Measurements from ENCODE around the gene CLMP.

Gene CLMP

GRCh38 chr11:123181767-123182500 is 13.1 kb downstream of the CLMP start:
- Histone ChIP-seq H3K9me3 (replicated peaks in 1 of 2; ENCODE audit: control insufficient read depth in 2 of 2, insufficient read depth in 1 of 2, low read depth in 1 of 2, low read length in 2 of 2) (peaks cover 2 to 4% of the 10 kb centered on the region in 2 donors), H2BK5ac (ENCODE audit: low read length) (no peak overlapping the region), H3K4ac (ENCODE audit: low read length) (no peak overlapping the region), H3K14ac (ENCODE audit: low read length) (no peak overlapping the region), H2AK5ac (ENCODE audit: low read depth, low read length) (no peak overlapping the region), H2AFZ (ENCODE audit: low read length) (peak overlapping the region; percentile 14), H3K9ac (ENCODE audit: low read depth, low read length, poor library complexity) (no peak overlapping the region), H2BK120ac (ENCODE audit: low read depth, low read length) (no peak overlapping the region), H2BK15ac (ENCODE audit: low read length) (no peak overlapping the region), H3K4me3 (ENCODE audit: low read length in 2 of 2) (no peak overlapping the region), H3K79me1 (ENCODE audit: low read depth, low read length) (no peaks in the 10 kb centered on the region), H3K18ac (ENCODE audit: low read length) (no peak overlapping the region), H4K91ac (ENCODE audit: low read depth, low read length, poor library complexity) (no peak overlapping the region), H4K8ac (ENCODE audit: low read depth, low read length) (no peak overlapping the region), H3K27ac (replicated peaks; ENCODE audit: low read length) (no peak overlapping the region), H3K4me1 (ENCODE audit: control insufficient read depth in 2 of 2, insufficient read depth in 1 of 2, low read depth in 1 of 2, low read length in 2 of 2) (peaks cover 2 to 9% of the 10 kb centered on the region in 2 donors), H3K27me3 (ENCODE audit: control insufficient read depth in 3 of 3, insufficient read depth in 3 of 3, low read depth in 1 of 3, low read length in 3 of 3) (no peaks in the 10 kb centered on the region), H3K23ac (ENCODE audit: low read depth, low read length, poor library complexity) (no peak overlapping the region), H3K36me3 (replicated peaks in 1 of 2; ENCODE audit: control insufficient read depth in 2 of 2, insufficient read depth in 2 of 2, low read length in 2 of 2) (no peaks in the 10 kb centered on the region), H2BK12ac (ENCODE audit: low read length) (no peak overlapping the region), H3K4me2 (ENCODE audit: insufficient read depth, low read length, poor library complexity, severe bottlenecking) (no peak overlapping the region)
- no CpG with 5 or more reads among the region's 10 CpGs for WGBS, 2 donors (ENCODE audit: extremely low coverage in 2 of 2, insufficient read length in 2 of 2, insufficient replicate concordance in 1 of 2)
- no peak for DNase-seq (ENCODE audit: low spot score)

GRCh38 chr11:123181075-123181474 is 14.0 kb downstream of the CLMP start:
- Histone ChIP-seq H3K18ac (ENCODE audit: low read length) (no peak overlapping the region), H4K8ac (ENCODE audit: low read depth, low read length) (no peak overlapping the region), H3K14ac (ENCODE audit: low read length) (no peak overlapping the region), H3K9me3 (replicated peaks in 1 of 2; ENCODE audit: control insufficient read depth in 2 of 2, insufficient read depth in 1 of 2, low read depth in 1 of 2, low read length in 2 of 2) (peaks cover 2 to 6% of the 10 kb centered on the region in 2 donors), H3K79me1 (ENCODE audit: low read depth, low read length) (no peaks in the 10 kb centered on the region), H2AFZ (ENCODE audit: low read length) (no peak overlapping the region), H2BK120ac (ENCODE audit: low read depth, low read length) (no peak overlapping the region), H3K4me3 (ENCODE audit: low read length in 2 of 2) (no peak overlapping the region), H3K4ac (ENCODE audit: low read length) (no peak overlapping the region), H3K27me3 (ENCODE audit: control insufficient read depth in 3 of 3, insufficient read depth in 3 of 3, low read depth in 1 of 3, low read length in 3 of 3) (no peaks in the 10 kb centered on the region), H3K4me2 (ENCODE audit: insufficient read depth, low read length, poor library complexity, severe bottlenecking) (no peak overlapping the region), H4K91ac (ENCODE audit: low read depth, low read length, poor library complexity) (no peak overlapping the region), H2AK5ac (ENCODE audit: low read depth, low read length) (no peak overlapping the region), H2BK5ac (ENCODE audit: low read length) (no peak overlapping the region), H3K27ac (replicated peaks; ENCODE audit: low read length) (no peak overlapping the region), H2BK15ac (ENCODE audit: low read length) (no peak overlapping the region), H3K9ac (ENCODE audit: low read depth, low read length, poor library complexity) (no peak overlapping the region), H3K4me1 (ENCODE audit: control insufficient read depth in 2 of 2, insufficient read depth in 1 of 2, low read depth in 1 of 2, low read length in 2 of 2) (peaks cover 2 to 9% of the 10 kb centered on the region in 2 donors), H3K23ac (ENCODE audit: low read depth, low read length, poor library complexity) (no peak overlapping the region), H3K36me3 (replicated peaks in 1 of 2; ENCODE audit: control insufficient read depth in 2 of 2, insufficient read depth in 2 of 2, low read length in 2 of 2) (no peaks in the 10 kb centered on the region), H2BK12ac (ENCODE audit: low read length) (no peak overlapping the region)
- no CpG with 5 or more reads among the region's 4 CpGs for WGBS, 2 donors (ENCODE audit: extremely low coverage in 2 of 2, insufficient read length in 2 of 2, insufficient replicate concordance in 1 of 2)
- DNase-seq (ENCODE audit: low spot score) = no peak

GRCh38 chr11:123180574-123180973 is 14.5 kb downstream of the CLMP start:
- Histone ChIP-seq H3K4me1 (ENCODE audit: control insufficient read depth in 2 of 2, insufficient read depth in 1 of 2, low read depth in 1 of 2, low read length in 2 of 2) (peaks cover 2 to 9% of the 10 kb centered on the region in 2 donors), H2AFZ (ENCODE audit: low read length) (no peak overlapping the region)
- no CpG with 5 or more reads among the region's 2 CpGs for WGBS, 2 donors (ENCODE audit: extremely low coverage in 2 of 2, insufficient read length in 2 of 2, insufficient replicate concordance in 1 of 2)

GRCh38 chr11:123180166-123180565 is 14.9 kb downstream of the CLMP start:
- no peak for DNase-seq (ENCODE audit: low spot score)
- H3K4me2 ChIP-seq (ENCODE audit: insufficient read depth, low read length, poor library complexity, severe bottlenecking) = no peak overlapping the region
- H2BK5ac ChIP-seq (ENCODE audit: low read length) = no peak overlapping the region
- no peak overlapping the region for H3K14ac ChIP-seq (ENCODE audit: low read length)
- H3K4me1 ChIP-seq (ENCODE audit: control insufficient read depth in 2 of 2, insufficient read depth in 1 of 2, low read depth in 1 of 2, low read length in 2 of 2) = peaks cover 2 to 6% of the 10 kb centered on the region in 2 donors
- no peak overlapping the region for H2BK12ac ChIP-seq (ENCODE audit: low read length)
- no peak overlapping the region for H4K91ac ChIP-seq (ENCODE audit: low read depth, low read length, poor library complexity)
- peaks cover 2 to 6% of the 10 kb centered on the region in 2 donors for H3K9me3 ChIP-seq (replicated peaks in 1 of 2; ENCODE audit: control insufficient read depth in 2 of 2, insufficient read depth in 1 of 2, low read depth in 1 of 2, low read length in 2 of 2)
- no peak overlapping the region for H3K9ac ChIP-seq (ENCODE audit: low read depth, low read length, poor library complexity)
- no peak overlapping the region for H4K8ac ChIP-seq (ENCODE audit: low read depth, low read length)
- no peak overlapping the region for H2AK5ac ChIP-seq (ENCODE audit: low read depth, low read length)
- H3K4me3 ChIP-seq (ENCODE audit: low read length in 2 of 2) = no peak overlapping the region
- H3K27me3 ChIP-seq (ENCODE audit: control insufficient read depth in 3 of 3, insufficient read depth in 3 of 3, low read depth in 1 of 3, low read length in 3 of 3) = no peaks in the 10 kb centered on the region
- no peak overlapping the region for H2BK15ac ChIP-seq (ENCODE audit: low read length)
- no peak overlapping the region for H3K18ac ChIP-seq (ENCODE audit: low read length)
- H2AFZ ChIP-seq (ENCODE audit: low read length) = no peak overlapping the region
- no peak overlapping the region for H3K23ac ChIP-seq (ENCODE audit: low read depth, low read length, poor library complexity)
- no peak overlapping the region for H3K4ac ChIP-seq (ENCODE audit: low read length)
- WGBS, 2 donors (ENCODE audit: extremely low coverage in 2 of 2, insufficient read length in 2 of 2, insufficient replicate concordance in 1 of 2) = no CpG with 5 or more reads among the region's 5 CpGs
- H3K79me1 ChIP-seq (ENCODE audit: low read depth, low read length) = no peaks in the 10 kb centered on the region
- no peak overlapping the region for H2BK120ac ChIP-seq (ENCODE audit: low read depth, low read length)
- no peaks in the 10 kb centered on the region for H3K36me3 ChIP-seq (replicated peaks in 1 of 2; ENCODE audit: control insufficient read depth in 2 of 2, insufficient read depth in 2 of 2, low read length in 2 of 2)
- no peak overlapping the region for H3K27ac ChIP-seq (replicated peaks; ENCODE audit: low read length)

More at GRCh38 chr11:123180574-123180973, 14.5 kb downstream of the CLMP start:
- no peak overlapping the region for H2BK5ac ChIP-seq (ENCODE audit: low read length)
- no peaks in the 10 kb centered on the region for H3K79me1 ChIP-seq (ENCODE audit: low read depth, low read length)
- no peak overlapping the region for H2BK15ac ChIP-seq (ENCODE audit: low read length)
- no peak overlapping the region for H3K4ac ChIP-seq (ENCODE audit: low read length)
- no peak overlapping the region for H2BK12ac ChIP-seq (ENCODE audit: low read length)
- no peak overlapping the region for H2AK5ac ChIP-seq (ENCODE audit: low read depth, low read length)
- H2BK120ac ChIP-seq (ENCODE audit: low read depth, low read length) = no peak overlapping the region
- no peak overlapping the region for H3K27ac ChIP-seq (replicated peaks; ENCODE audit: low read length)
- no peak overlapping the region for H3K23ac ChIP-seq (ENCODE audit: low read depth, low read length, poor library complexity)
- H3K14ac ChIP-seq (ENCODE audit: low read length) = no peak overlapping the region
- H4K91ac ChIP-seq (ENCODE audit: low read depth, low read length, poor library complexity) = no peak overlapping the region
- no peak overlapping the region for H3K4me3 ChIP-seq (ENCODE audit: low read length in 2 of 2)
- H3K36me3 ChIP-seq (replicated peaks in 1 of 2; ENCODE audit: control insufficient read depth in 2 of 2, insufficient read depth in 2 of 2, low read length in 2 of 2) = no peaks in the 10 kb centered on the region
- H4K8ac ChIP-seq (ENCODE audit: low read depth, low read length) = no peak overlapping the region
- H3K18ac ChIP-seq (ENCODE audit: low read length) = no peak overlapping the region
- H3K9ac ChIP-seq (ENCODE audit: low read depth, low read length, poor library complexity) = no peak overlapping the region
- H3K4me2 ChIP-seq (ENCODE audit: insufficient read depth, low read length, poor library complexity, severe bottlenecking) = no peak overlapping the region
- DNase-seq (ENCODE audit: low spot score) = no peak
- H3K9me3 ChIP-seq (replicated peaks in 1 of 2; ENCODE audit: control insufficient read depth in 2 of 2, insufficient read depth in 1 of 2, low read depth in 1 of 2, low read length in 2 of 2) = peaks cover 2 to 6% of the 10 kb centered on the region in 2 donors
- H3K27me3 ChIP-seq (ENCODE audit: control insufficient read depth in 3 of 3, insufficient read depth in 3 of 3, low read depth in 1 of 3, low read length in 3 of 3) = no peaks in the 10 kb centered on the region

Measured in neuronal stem cell (in vitro differentiated cells).